ENCODE measurements around the gene XIRP2.

- TF ChIP-seq, protein P1, sequence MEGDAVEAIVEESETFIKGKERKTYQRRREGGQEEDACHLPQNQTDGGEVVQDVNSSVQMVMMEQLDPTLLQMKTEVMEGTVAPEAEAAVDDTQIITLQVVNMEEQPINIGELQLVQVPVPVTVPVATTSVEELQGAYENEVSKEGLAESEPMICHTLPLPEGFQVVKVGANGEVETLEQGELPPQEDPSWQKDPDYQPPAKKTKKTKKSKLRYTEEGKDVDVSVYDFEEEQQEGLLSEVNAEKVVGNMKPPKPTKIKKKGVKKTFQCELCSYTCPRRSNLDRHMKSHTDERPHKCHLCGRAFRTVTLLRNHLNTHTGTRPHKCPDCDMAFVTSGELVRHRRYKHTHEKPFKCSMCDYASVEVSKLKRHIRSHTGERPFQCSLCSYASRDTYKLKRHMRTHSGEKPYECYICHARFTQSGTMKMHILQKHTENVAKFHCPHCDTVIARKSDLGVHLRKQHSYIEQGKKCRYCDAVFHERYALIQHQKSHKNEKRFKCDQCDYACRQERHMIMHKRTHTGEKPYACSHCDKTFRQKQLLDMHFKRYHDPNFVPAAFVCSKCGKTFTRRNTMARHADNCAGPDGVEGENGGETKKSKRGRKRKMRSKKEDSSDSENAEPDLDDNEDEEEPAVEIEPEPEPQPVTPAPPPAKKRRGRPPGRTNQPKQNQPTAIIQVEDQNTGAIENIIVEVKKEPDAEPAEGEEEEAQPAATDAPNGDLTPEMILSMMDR (IDR thresholded peaks at IDR 0.05): no peak
- no peak for TF ChIP-seq ZFX (IDR thresholded peaks at IDR 0.05; ENCODE audit: borderline replicate concordance)
Measured at GRCh38 chr2:166960702-166961270, 72.5 kb downstream of the XIRP2 start.
